Activated naive CD4-positive, alpha-beta T cell treated with anti-CD3 and anti-CD28 coated beads, Interleukin-2, amount 50 U/mL, for 24 hours (primary cell): ENCODE data around the gene YKT6.

ENCODE experiments used
- H3K27ac Mint-ChIP-seq: one replicate; pipeline ENCODE4 v1.8.0; 2021; ENCODE audit warnings: mild to moderate bottlenecking, mixed read lengths
- H3K27me3 Mint-ChIP-seq: one replicate; pipeline ENCODE4 v1.8.0; 2021; ENCODE audit warnings: mixed read lengths
- H3K36me3 Mint-ChIP-seq: one replicate; pipeline ENCODE4 v1.8.0; 2021; ENCODE audit warnings: mixed read lengths
- H3K4me1 Mint-ChIP-seq: one replicate; pipeline ENCODE4 v1.8.0; 2021; ENCODE audit warnings: mixed read lengths
- H3K4me3 Mint-ChIP-seq: one replicate; pipeline ENCODE4 v1.8.0; 2021; ENCODE audit warnings: mild to moderate bottlenecking, mixed read lengths
- H3K9me3 Mint-ChIP-seq: one replicate; pipeline ENCODE4 v1.8.0; 2021; ENCODE audit warnings: mixed read lengths

The YKT6 gene

GRCh38 chr7:44244282-44244681, 43.5 kb downstream of the YKT6 start:
- Mint-ChIP-seq H3K4me3 (no peak overlapping the region), H3K9me3 (no peaks in the 10 kb centered on the region), H3K27me3 (no peaks in the 10 kb centered on the region), H3K4me1 (no peaks in the 10 kb centered on the region), H3K36me3 (no peaks in the 10 kb centered on the region), H3K27ac (no peak overlapping the region)

- Mint-ChIP-seq H3K36me3 (no peaks in the 10 kb centered on the region), H3K4me3 (no peak overlapping the region), H3K27ac (no peak overlapping the region)
Measured at GRCh38 chr7:44246396-44247113, 45.8 kb downstream of the YKT6 start.

GRCh38 chr7:44247868-44248651, 47.3 kb downstream of the YKT6 start:
- Mint-ChIP-seq H3K27ac (no peak overlapping the region), H3K9me3 (no peaks in the 10 kb centered on the region), H3K4me1 (no peaks in the 10 kb centered on the region), H3K36me3 (no peaks in the 10 kb centered on the region), H3K27me3 (no peaks in the 10 kb centered on the region), H3K4me3 (no peak overlapping the region)

More at GRCh38 chr7:44246396-44247113, 45.8 kb downstream of the YKT6 start:
- Mint-ChIP-seq H3K9me3 (no peaks in the 10 kb centered on the region), H3K27me3 (no peaks in the 10 kb centered on the region), H3K4me1 (no peaks in the 10 kb centered on the region)

- Mint-ChIP-seq H3K9me3 (no peaks in the 10 kb centered on the region), H3K4me3 (no peak overlapping the region), H3K36me3 (peaks cover 2% of the 10 kb centered on the region), H3K27me3 (no peaks in the 10 kb centered on the region), H3K4me1 (no peaks in the 10 kb centered on the region), H3K27ac (no peak overlapping the region)
Measured at GRCh38 chr7:44249639-44250234, 49.0 kb downstream of the YKT6 start.

GRCh38 chr7:44251269-44251668, 50.5 kb downstream of the YKT6 start:
- Mint-ChIP-seq H3K4me1 (no peaks in the 10 kb centered on the region), H3K4me3 (no peak overlapping the region)

GRCh38 chr7:44251881-44252280, 51.1 kb downstream of the YKT6 start:
- no peak overlapping the region for H3K4me3 Mint-ChIP-seq
- H3K27me3 Mint-ChIP-seq, result no peaks in the 10 kb centered on the region
- H3K4me1 Mint-ChIP-seq, result no peaks in the 10 kb centered on the region
- no peaks in the 10 kb centered on the region for H3K9me3 Mint-ChIP-seq
- H3K36me3 Mint-ChIP-seq, result peaks cover 2% of the 10 kb centered on the region
- H3K27ac Mint-ChIP-seq, result no peak overlapping the region

More at GRCh38 chr7:44251269-44251668, 50.5 kb downstream of the YKT6 start:
- no peak overlapping the region for H3K27ac Mint-ChIP-seq
- peaks cover 2% of the 10 kb centered on the region for H3K36me3 Mint-ChIP-seq
- no peaks in the 10 kb centered on the region for H3K27me3 Mint-ChIP-seq
- H3K9me3 Mint-ChIP-seq, result no peaks in the 10 kb centered on the region

- H3K4me3 Mint-ChIP-seq, result no peak overlapping the region
- peak overlapping the region; percentile 91 for H3K27ac Mint-ChIP-seq
- no peaks in the 10 kb centered on the region for H3K9me3 Mint-ChIP-seq
- H3K36me3 Mint-ChIP-seq, result peaks cover 2% of the 10 kb centered on the region
- H3K4me1 Mint-ChIP-seq, result peaks cover 28% of the 10 kb centered on the region
- H3K27me3 Mint-ChIP-seq, result no peaks in the 10 kb centered on the region
Measured at GRCh38 chr7:44256459-44256858, 55.7 kb downstream of the YKT6 start.

- H3K36me3 Mint-ChIP-seq, result peaks cover 2% of the 10 kb centered on the region
- H3K4me3 Mint-ChIP-seq, result no peak overlapping the region
- peaks cover 28% of the 10 kb centered on the region for H3K4me1 Mint-ChIP-seq
- H3K27me3 Mint-ChIP-seq, result no peaks in the 10 kb centered on the region
- H3K27ac Mint-ChIP-seq, result peak overlapping the region; percentile 91
- H3K9me3 Mint-ChIP-seq, result no peaks in the 10 kb centered on the region
Measured at GRCh38 chr7:44257213-44257612, 56.4 kb downstream of the YKT6 start.

GRCh38 chr7:44257618-44258422, 57.0 kb downstream of the YKT6 start:
- H3K4me3 Mint-ChIP-seq, result peak overlapping the region; percentile 48
- peaks cover 28% of the 10 kb centered on the region for H3K4me1 Mint-ChIP-seq
- H3K9me3 Mint-ChIP-seq, result no peaks in the 10 kb centered on the region
- no peaks in the 10 kb centered on the region for H3K27me3 Mint-ChIP-seq
- H3K36me3 Mint-ChIP-seq, result peaks cover 2% of the 10 kb centered on the region
- H3K27ac Mint-ChIP-seq, result peak overlapping the region; percentile 91

GRCh38 chr7:44258423-44258760, 57.6 kb downstream of the YKT6 start:
- Mint-ChIP-seq H3K4me3 (peak overlapping the region; percentile 48), H3K36me3 (peaks cover 2% of the 10 kb centered on the region), H3K27ac (peak overlapping the region; percentile 91), H3K27me3 (no peaks in the 10 kb centered on the region), H3K9me3 (no peaks in the 10 kb centered on the region), H3K4me1 (peaks cover 28% of the 10 kb centered on the region)

- no peaks in the 10 kb centered on the region for H3K27me3 Mint-ChIP-seq
- H3K4me1 Mint-ChIP-seq, result peaks cover 28% of the 10 kb centered on the region
- peak overlapping the region; percentile 48 for H3K4me3 Mint-ChIP-seq
Measured at GRCh38 chr7:44258865-44259546, 58.2 kb downstream of the YKT6 start.

GRCh38 chr7:44259547-44260457, 59.0 kb downstream of the YKT6 start:
- H3K27ac Mint-ChIP-seq, result peak overlapping the region; percentile 82
- H3K27me3 Mint-ChIP-seq, result no peaks in the 10 kb centered on the region
- H3K4me3 Mint-ChIP-seq, result peak overlapping the region; percentile 24
- H3K4me1 Mint-ChIP-seq, result peaks cover 28% of the 10 kb centered on the region
- no peaks in the 10 kb centered on the region for H3K9me3 Mint-ChIP-seq
- H3K36me3 Mint-ChIP-seq, result no peaks in the 10 kb centered on the region

More at GRCh38 chr7:44258865-44259546, 58.2 kb downstream of the YKT6 start:
- Mint-ChIP-seq H3K36me3 (peaks cover 2% of the 10 kb centered on the region), H3K27ac (peak overlapping the region; percentile 91), H3K9me3 (no peaks in the 10 kb centered on the region)

GRCh38 chr7:44261240-44261639, 60.5 kb downstream of the YKT6 start:
- Mint-ChIP-seq H3K9me3 (no peaks in the 10 kb centered on the region), H3K27me3 (no peaks in the 10 kb centered on the region), H3K4me3 (no peak overlapping the region), H3K36me3 (no peaks in the 10 kb centered on the region), H3K4me1 (peaks cover 28% of the 10 kb centered on the region), H3K27ac (no peak overlapping the region)

GRCh38 chr7:44262031-44262430, 61.3 kb downstream of the YKT6 start:
- Mint-ChIP-seq H3K9me3 (no peaks in the 10 kb centered on the region), H3K27ac (no peak overlapping the region), H3K36me3 (no peaks in the 10 kb centered on the region), H3K4me1 (peaks cover 28% of the 10 kb centered on the region), H3K4me3 (no peak overlapping the region), H3K27me3 (no peaks in the 10 kb centered on the region)
